SIG-M5 treated with dmso at 0.1 percent for 504 hours (cell line): ENCODE results near the gene IGSF10.

Experiments
- DNase-seq: peaks from one replicate; lab custom pipeline; 2025; ENCODE audit not compliant: unreplicated experiment; lab: John Stamatoyannopoulos, UW

The IGSF10 gene

GRCh38 chr3:151467069-151467468 is 6.2 kb upstream of the IGSF10 start:
- DNase-seq, result peak; percentile 53

GRCh38 chr3:151462991-151463390 is 2.1 kb upstream of the IGSF10 start:
- DNase-seq, result no peak

- DNase-seq, result no peak
Observed at GRCh38 chr3:151462278-151462780, 1.5 kb upstream of the IGSF10 start.

GRCh38 chr3:151460228-151460627 is 633 bp downstream of the IGSF10 start:
- DNase-seq, result no peak

- DNase-seq, result no peak
Observed at GRCh38 chr3:151459358-151459757, 1.5 kb downstream of the IGSF10 start.

- no peak for DNase-seq
Observed at GRCh38 chr3:151456065-151456464, 4.8 kb downstream of the IGSF10 start.

- DNase-seq, result no peak
Observed at GRCh38 chr3:151452841-151453240, 8.0 kb downstream of the IGSF10 start.

GRCh38 chr3:151452368-151452767 is 8.5 kb downstream of the IGSF10 start:
- no peak for DNase-seq

- DNase-seq, result no peak
Observed at GRCh38 chr3:151446002-151446340, 14.9 kb downstream of the IGSF10 start.

GRCh38 chr3:151445273-151446001 is 15.4 kb downstream of the IGSF10 start:
- peak; percentile 75 for DNase-seq

- DNase-seq, result no peak
Observed at GRCh38 chr3:151443583-151443982, 17.3 kb downstream of the IGSF10 start.

- no peak for DNase-seq
Observed at GRCh38 chr3:151440940-151441339, 19.9 kb downstream of the IGSF10 start.

GRCh38 chr3:151439652-151440125 is 21.2 kb downstream of the IGSF10 start:
- DNase-seq, result peak; percentile 84

GRCh38 chr3:151437906-151438305 is 23.0 kb downstream of the IGSF10 start:
- DNase-seq, result no peak

GRCh38 chr3:151436675-151437446 is 24.0 kb downstream of the IGSF10 start:
- DNase-seq, result no peak

- no peak for DNase-seq
Observed at GRCh38 chr3:151434151-151434890, 26.5 kb downstream of the IGSF10 start.

- DNase-seq, result no peak
Observed at GRCh38 chr3:151432616-151433372, 28.1 kb downstream of the IGSF10 start.

GRCh38 chr3:151431940-151432339 is 28.9 kb downstream of the IGSF10 start:
- no peak for DNase-seq

- DNase-seq, result no peak
Observed at GRCh38 chr3:151430821-151431484, 29.9 kb downstream of the IGSF10 start.

GRCh38 chr3:151428386-151428785 is 32.5 kb downstream of the IGSF10 start:
- no peak for DNase-seq
